ENCODE results near the gene B4GAT1. TPM values are rescaled to one million over a fixed set of nuclear protein-coding genes. Genes with fewer than 3 reads are reported as not detected.

The B4GAT1 gene
- total RNA-seq, 1 donor from 2014 or later: 25.2 TPM

DNA sequence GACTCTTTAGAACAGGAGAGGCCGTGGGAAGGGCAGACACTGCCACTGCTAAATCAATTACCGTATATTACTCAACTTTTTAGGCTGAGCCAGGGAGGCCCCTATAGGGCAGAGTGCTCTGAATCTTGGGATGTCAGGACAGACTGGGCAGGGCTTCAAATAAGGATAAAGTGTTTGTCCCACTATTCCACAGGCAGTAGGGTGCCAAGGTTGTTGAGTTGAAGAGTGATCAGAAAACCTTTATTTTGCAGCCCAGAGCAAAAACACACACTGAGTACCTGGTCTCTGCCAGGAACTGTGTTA is 1.6 kb upstream of the B4GAT1 start:
- Mint-ChIP-seq H3K4me1 (ENCODE audit: low read depth, unreplicated experiment) (peaks cover 11% of the 10 kb centered on the region), H3K9me3 (ENCODE audit: unreplicated experiment) (peaks cover 1% of the 10 kb centered on the region), H3K27me3 (ENCODE audit: low read depth, unreplicated experiment) (no peaks in the 10 kb centered on the region), H3K27ac (ENCODE audit: unreplicated experiment) (no peak overlapping the region), H3K4me3 (ENCODE audit: unreplicated experiment) (no peak overlapping the region), H3K36me3 (ENCODE audit: low read depth, unreplicated experiment) (peaks cover 1% of the 10 kb centered on the region)
- Histone ChIP-seq H4K20me1 (ENCODE audit: insufficient read depth, low read length) (peaks cover 6% of the 10 kb centered on the region), H3K27me3 (ENCODE audit: insufficient read depth, low read length) (no peaks in the 10 kb centered on the region), H3K36me3 (ENCODE audit: insufficient read depth, low read length) (no peaks in the 10 kb centered on the region), H3K27ac (ENCODE audit: low read depth, low read length) (no peak overlapping the region), H3K9ac (ENCODE audit: low read length) (no peak overlapping the region), H3K4me1 (ENCODE audit: insufficient read depth, low read length) (peaks cover 28% of the 10 kb centered on the region), H3K79me2 (ENCODE audit: insufficient read depth, low read length) (peaks cover 14% of the 10 kb centered on the region), H3K4me3 (ENCODE audit: insufficient read depth, low read depth, low read length) (no peak overlapping the region), H2AFZ (ENCODE audit: low read depth, low read length) (no peak overlapping the region), H3K4me2 (ENCODE audit: low read length) (no peak overlapping the region), H3K9me3 (ENCODE audit: insufficient read depth, low read depth, low read length) (no peaks in the 10 kb centered on the region)
- no peak for FAIRE-seq
- TF ChIP-seq EZH2 (IDR thresholded peaks at IDR 0.05; ENCODE audit: insufficient read depth, low read length): no peak
- TF ChIP-seq, protein P1, sequence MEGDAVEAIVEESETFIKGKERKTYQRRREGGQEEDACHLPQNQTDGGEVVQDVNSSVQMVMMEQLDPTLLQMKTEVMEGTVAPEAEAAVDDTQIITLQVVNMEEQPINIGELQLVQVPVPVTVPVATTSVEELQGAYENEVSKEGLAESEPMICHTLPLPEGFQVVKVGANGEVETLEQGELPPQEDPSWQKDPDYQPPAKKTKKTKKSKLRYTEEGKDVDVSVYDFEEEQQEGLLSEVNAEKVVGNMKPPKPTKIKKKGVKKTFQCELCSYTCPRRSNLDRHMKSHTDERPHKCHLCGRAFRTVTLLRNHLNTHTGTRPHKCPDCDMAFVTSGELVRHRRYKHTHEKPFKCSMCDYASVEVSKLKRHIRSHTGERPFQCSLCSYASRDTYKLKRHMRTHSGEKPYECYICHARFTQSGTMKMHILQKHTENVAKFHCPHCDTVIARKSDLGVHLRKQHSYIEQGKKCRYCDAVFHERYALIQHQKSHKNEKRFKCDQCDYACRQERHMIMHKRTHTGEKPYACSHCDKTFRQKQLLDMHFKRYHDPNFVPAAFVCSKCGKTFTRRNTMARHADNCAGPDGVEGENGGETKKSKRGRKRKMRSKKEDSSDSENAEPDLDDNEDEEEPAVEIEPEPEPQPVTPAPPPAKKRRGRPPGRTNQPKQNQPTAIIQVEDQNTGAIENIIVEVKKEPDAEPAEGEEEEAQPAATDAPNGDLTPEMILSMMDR (IDR thresholded peaks at IDR 0.05; ENCODE audit: insufficient read depth, low read depth, low read length): no peak
- no peak for DNase-seq (ENCODE audit: low read depth)

DNA sequence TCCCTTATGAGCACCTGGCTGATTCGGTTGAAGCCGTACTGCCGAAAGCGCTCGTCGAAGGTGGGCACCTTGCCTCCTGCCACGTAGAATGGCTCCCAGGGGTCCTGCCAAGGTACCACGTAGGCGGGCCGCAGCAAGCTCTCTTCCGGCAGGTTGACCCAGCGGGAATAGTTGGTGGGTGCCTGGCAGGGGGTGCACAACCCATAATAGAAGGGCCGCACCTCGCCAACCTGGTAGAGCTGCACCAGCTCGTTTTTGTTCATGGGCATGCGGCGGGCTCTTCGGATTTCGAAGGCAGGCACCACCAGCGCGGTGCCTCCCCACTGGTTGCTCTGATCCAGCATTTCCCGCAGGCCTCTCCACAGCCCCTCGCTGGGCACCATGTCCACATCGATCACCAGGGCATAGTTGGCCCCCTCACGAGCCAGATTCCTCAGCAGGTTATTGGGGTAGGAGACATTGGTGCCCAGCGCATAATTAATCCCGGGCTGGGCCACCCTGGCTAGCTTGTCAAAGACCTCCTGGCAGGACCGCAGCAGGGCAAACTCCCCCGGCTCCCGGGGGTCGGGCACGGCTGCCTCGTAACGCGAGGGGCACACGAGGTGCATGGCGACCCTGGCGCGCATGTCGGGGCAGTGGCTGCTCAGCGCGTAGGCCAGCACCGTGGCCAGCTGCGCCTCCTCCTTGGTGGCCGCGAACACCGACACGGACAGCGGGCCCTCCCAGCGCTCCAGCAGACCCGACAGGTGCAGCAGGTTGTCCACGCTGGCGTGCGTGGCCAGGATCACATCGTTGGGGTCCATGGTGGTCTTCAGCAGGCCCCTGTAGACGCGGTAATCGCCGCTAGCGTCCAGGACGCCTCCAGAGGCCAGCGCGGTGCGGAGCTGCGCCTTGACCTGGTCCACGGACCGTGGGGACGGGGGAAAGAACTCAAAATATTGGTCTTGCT is 679 bp downstream of the B4GAT1 start:
- H3K27ac ChIP-seq (ENCODE audit: low read depth, low read length): no peak overlapping the region
- DNase-seq (ENCODE audit: low read depth) (no peak), FAIRE-seq (no peak)
- H3K4me3 ChIP-seq (ENCODE audit: insufficient read depth, low read depth, low read length): peak overlapping the region; percentile 81
- H3K9me3 ChIP-seq (ENCODE audit: insufficient read depth, low read depth, low read length): no peaks in the 10 kb centered on the region
- no peaks in the 10 kb centered on the region for H3K36me3 ChIP-seq (ENCODE audit: insufficient read depth, low read length)
- H3K4me2 ChIP-seq (ENCODE audit: low read length): peak overlapping the region; percentile 96
- peaks cover 27% of the 10 kb centered on the region for H4K20me1 ChIP-seq (ENCODE audit: insufficient read depth, low read length)
- H3K9me3 Mint-ChIP-seq (ENCODE audit: unreplicated experiment): peaks cover 1% of the 10 kb centered on the region
- peak overlapping the region; percentile 100 for H2AFZ ChIP-seq (ENCODE audit: low read depth, low read length)
- peaks cover 33% of the 10 kb centered on the region for H3K4me1 ChIP-seq (ENCODE audit: insufficient read depth, low read length)
- H3K27me3 Mint-ChIP-seq (ENCODE audit: low read depth, unreplicated experiment): no peaks in the 10 kb centered on the region
- no peaks in the 10 kb centered on the region for H3K27me3 ChIP-seq (ENCODE audit: insufficient read depth, low read length)
- no peak overlapping the region for H3K27ac Mint-ChIP-seq (ENCODE audit: unreplicated experiment)
- H3K4me3 Mint-ChIP-seq (ENCODE audit: unreplicated experiment): peak overlapping the region; percentile 98
- H3K9ac ChIP-seq (ENCODE audit: low read length): peak overlapping the region; percentile 84
- H3K4me1 Mint-ChIP-seq (ENCODE audit: low read depth, unreplicated experiment): peaks cover 21% of the 10 kb centered on the region
- TF ChIP-seq, protein P1 (IDR thresholded peaks at IDR 0.05; ENCODE audit: insufficient read depth, low read depth, low read length): no peak
- no peak for TF ChIP-seq EZH2 (IDR thresholded peaks at IDR 0.05; ENCODE audit: insufficient read depth, low read length)
- H3K79me2 ChIP-seq (ENCODE audit: insufficient read depth, low read length): peaks cover 33% of the 10 kb centered on the region
- H3K36me3 Mint-ChIP-seq (ENCODE audit: low read depth, unreplicated experiment): peaks cover 1% of the 10 kb centered on the region

DNA sequence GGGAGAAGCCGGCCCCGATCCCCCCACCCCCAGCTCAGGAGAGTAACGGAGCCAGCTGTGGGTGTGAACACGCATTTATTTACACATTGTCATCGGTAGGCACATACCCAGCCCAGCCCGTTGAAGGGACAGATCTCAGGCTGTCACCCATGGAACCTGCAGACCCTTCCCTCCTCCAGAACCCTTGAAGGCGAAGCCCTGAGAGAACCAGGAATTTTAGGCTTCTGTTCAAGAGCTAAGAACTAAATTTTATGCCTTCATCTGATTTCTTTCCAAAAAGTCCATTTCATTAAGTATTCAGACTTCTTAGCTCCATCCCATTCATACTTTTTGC is 2.1 kb downstream of the B4GAT1 start:
- Histone ChIP-seq H3K27me3 (ENCODE audit: insufficient read depth, low read length) (no peaks in the 10 kb centered on the region), H3K4me3 (ENCODE audit: insufficient read depth, low read depth, low read length) (peak overlapping the region; percentile 86), H3K9me3 (ENCODE audit: insufficient read depth, low read depth, low read length) (no peaks in the 10 kb centered on the region), H3K79me2 (ENCODE audit: insufficient read depth, low read length) (peaks cover 34% of the 10 kb centered on the region), H3K4me2 (ENCODE audit: low read length) (peak overlapping the region; percentile 96), H2AFZ (ENCODE audit: low read depth, low read length) (peak overlapping the region; percentile 87), H4K20me1 (ENCODE audit: insufficient read depth, low read length) (peaks cover 31% of the 10 kb centered on the region), H3K4me1 (ENCODE audit: insufficient read depth, low read length) (peaks cover 33% of the 10 kb centered on the region), H3K9ac (ENCODE audit: low read length) (peak overlapping the region; percentile 90), H3K36me3 (ENCODE audit: insufficient read depth, low read length) (peaks cover 3% of the 10 kb centered on the region), H3K27ac (ENCODE audit: low read depth, low read length) (peak overlapping the region; percentile 61)
- FAIRE-seq (no peak), DNase-seq (ENCODE audit: low read depth) (no peak)
- TF ChIP-seq, protein P1 (IDR thresholded peaks at IDR 0.05; ENCODE audit: insufficient read depth, low read depth, low read length): no peak
- no peak for TF ChIP-seq EZH2 (IDR thresholded peaks at IDR 0.05; ENCODE audit: insufficient read depth, low read length)
- peaks cover under 1% of the 10 kb centered on the region for H3K36me3 Mint-ChIP-seq (ENCODE audit: low read depth, unreplicated experiment)
- peak overlapping the region; percentile 97 for H3K27ac Mint-ChIP-seq (ENCODE audit: unreplicated experiment)
- peaks cover 21% of the 10 kb centered on the region for H3K4me1 Mint-ChIP-seq (ENCODE audit: low read depth, unreplicated experiment)
- H3K4me3 Mint-ChIP-seq (ENCODE audit: unreplicated experiment): peak overlapping the region; percentile 98
- H3K27me3 Mint-ChIP-seq (ENCODE audit: low read depth, unreplicated experiment): no peaks in the 10 kb centered on the region
- peaks cover 1% of the 10 kb centered on the region for H3K9me3 Mint-ChIP-seq (ENCODE audit: unreplicated experiment)

All from astrocyte (in vitro differentiated cells and primary cell).